ENCODE results near the gene RNF212. TPM values are rescaled to one million over a fixed set of nuclear protein-coding genes. Genes with fewer than 3 reads are reported as not detected.

RNF212 gene
- total and polyA plus RNA-seq, 9 of the 15 experiments (the other 6 are each of a cell fraction or from before 2014, with no cell fraction given) = 0.04 TPM; not detected in 8

GRCh38 chr4:1061056-1061700 is 52.2 kb downstream of the RNF212 start:
- no TSS peak for BruUV-seq (replicated peaks)
- Histone ChIP-seq H3K9me3 (replicated peaks; ENCODE audit: control insufficient read depth, insufficient read depth, low read depth, low read length) (peaks cover 3% of the 10 kb centered on the region), H3K79me2 (ENCODE audit: control insufficient read depth, insufficient read depth, low read length) (no peaks in the 10 kb centered on the region), H3K36me3 (ENCODE audit: control insufficient read depth, insufficient read depth, low read length) (no peaks in the 10 kb centered on the region), H3K27me3 (ENCODE audit: control insufficient read depth in 2 of 2, insufficient read depth in 2 of 2, low read length in 2 of 2) (peaks cover 57 to 73% of the 10 kb centered on the region in 2 experiments), H2AFZ (ENCODE audit: low read depth, low read length) (no peak overlapping the region), H3K9ac (ENCODE audit: insufficient read depth in 1 of 2, low read depth in 2 of 2, low read length in 2 of 2) (no peak overlapping the region), H3K4me2 (ENCODE audit: insufficient read depth, low read length) (no peak overlapping the region), H3K9me1 (ENCODE audit: control insufficient read depth, insufficient read depth, low read length) (no peaks in the 10 kb centered on the region), H3K4me1 (replicated peaks in 1 of 2; ENCODE audit: control insufficient read depth in 2 of 2, insufficient read depth in 2 of 2, low read length in 2 of 2) (peaks cover 0 to 16% of the 10 kb centered on the region in 2 experiments; a peak in 2 of 5 replicates), H4K20me1 (replicated peaks; ENCODE audit: control insufficient read depth, insufficient read depth, low read length) (no peaks in the 10 kb centered on the region), H3K4me3 (no peak overlapping the region), H3K27ac (ENCODE audit: extremely low read depth, low read depth, low read length) (no peak overlapping the region)
- no peak for ATAC-seq
- ChIA-PET CTCF (ENCODE audit: low intra/inter-chr PET ratio) (no interaction called here), POLR2A (no interaction called here)
- no peak for TF ChIP-seq ATF1 (CRISPR knock-in tag; IDR thresholded peaks at IDR 0.05)
- no peak for TF ChIP-seq ATF1 (tag; IDR thresholded peaks at IDR 0.05)
- peak; percentile 69 for TF ChIP-seq CBX8 (IDR thresholded peaks at IDR 0.05; ENCODE audit: borderline replicate concordance, extremely low read depth, low read depth, low read length, poor library complexity, severe bottlenecking)
- intact Hi-C loops (cut with micrococcal nuclease) = no loop called here
- WGBS (ENCODE audit: insufficient coverage, low coverage, missing lambda C conversion rate) = 2% methylated on average over 12 of the region's 14 CpGs
- DNase-seq (ENCODE audit: extremely low read depth in 1 of 4, low spot score in 3 of 4) = no peak
- in situ Hi-C loops (cut with MboI) = no loop called here
- no peak for FAIRE-seq

GRCh38 chr4:1060621-1061020 is 52.7 kb downstream of the RNF212 start:
- no peak overlapping the region for H3K4me2 ChIP-seq (ENCODE audit: insufficient read depth, low read length)
- in situ Hi-C loops (cut with MboI) (no loop called here), intact Hi-C loops (cut with micrococcal nuclease) (no loop called here)
- no peaks in the 10 kb centered on the region for H3K79me2 ChIP-seq (ENCODE audit: control insufficient read depth, insufficient read depth, low read length)
- ATAC-seq (no peak), FAIRE-seq (no peak), DNase-seq (ENCODE audit: extremely low read depth in 1 of 4, low spot score in 3 of 4) (no peak)
- H3K9ac ChIP-seq (ENCODE audit: insufficient read depth in 1 of 2, low read depth in 2 of 2, low read length in 2 of 2) = no peak overlapping the region
- POLR2A ChIA-PET = no interaction called here
- peaks cover 0 to 21% of the 10 kb centered on the region in 2 experiments; a peak in 2 of 5 replicates for H3K4me1 ChIP-seq (replicated peaks in 1 of 2; ENCODE audit: control insufficient read depth in 2 of 2, insufficient read depth in 2 of 2, low read length in 2 of 2)
- 15% methylated on average over 9 of the region's 9 CpGs for WGBS (ENCODE audit: insufficient coverage, low coverage, missing lambda C conversion rate)
- TF ChIP-seq POLR2B (IDR thresholded peaks at IDR 0.05; ENCODE audit: low read depth, partially characterized antibody) = no peak
- TF ChIP-seq TCF7 (IDR thresholded peaks at IDR 0.05; ENCODE audit: borderline replicate concordance) = no peak
- 0 out of 2 replicates have a peak, but pooled peaks have one; percentile 35 for TF ChIP-seq EZH2 (IDR thresholded peaks at IDR 0.05; ENCODE audit: borderline replicate concordance, low read depth, low read length)
- H4K20me1 ChIP-seq (replicated peaks; ENCODE audit: control insufficient read depth, insufficient read depth, low read length) = no peaks in the 10 kb centered on the region
- H2AFZ ChIP-seq (ENCODE audit: low read depth, low read length) = no peak overlapping the region
- no peaks in the 10 kb centered on the region for H3K36me3 ChIP-seq (ENCODE audit: control insufficient read depth, insufficient read depth, low read length)
- peaks cover 57 to 73% of the 10 kb centered on the region in 2 experiments for H3K27me3 ChIP-seq (ENCODE audit: control insufficient read depth in 2 of 2, insufficient read depth in 2 of 2, low read length in 2 of 2)
- no peak overlapping the region for H3K4me3 ChIP-seq
- CTCF ChIA-PET (ENCODE audit: low intra/inter-chr PET ratio) = interaction anchor here (0.6 kb wide), 1 partner anchor 254 kb away, joined by 3 read pairs; no protein-coding TSS in a partner anchor
- peaks cover 3% of the 10 kb centered on the region for H3K9me3 ChIP-seq (replicated peaks; ENCODE audit: control insufficient read depth, insufficient read depth, low read depth, low read length)
- H3K27ac ChIP-seq (ENCODE audit: extremely low read depth, low read depth, low read length) = no peak overlapping the region
- no peaks in the 10 kb centered on the region for H3K9me1 ChIP-seq (ENCODE audit: control insufficient read depth, insufficient read depth, low read length)
- no TSS peak for BruUV-seq (replicated peaks)

Measured in K562 (cell line).